Femur (tissue), 1 donor: Measurements from ENCODE around the gene MIPEP.
A peak's percentile ranks its signal among the peaks of the same experiment; 100 is the strongest.

Experiments used
- DNase-seq: peaks from one replicate; pipeline ENCODE4 v3.0.0-alpha.2; 2017

The MIPEP gene

DNA sequence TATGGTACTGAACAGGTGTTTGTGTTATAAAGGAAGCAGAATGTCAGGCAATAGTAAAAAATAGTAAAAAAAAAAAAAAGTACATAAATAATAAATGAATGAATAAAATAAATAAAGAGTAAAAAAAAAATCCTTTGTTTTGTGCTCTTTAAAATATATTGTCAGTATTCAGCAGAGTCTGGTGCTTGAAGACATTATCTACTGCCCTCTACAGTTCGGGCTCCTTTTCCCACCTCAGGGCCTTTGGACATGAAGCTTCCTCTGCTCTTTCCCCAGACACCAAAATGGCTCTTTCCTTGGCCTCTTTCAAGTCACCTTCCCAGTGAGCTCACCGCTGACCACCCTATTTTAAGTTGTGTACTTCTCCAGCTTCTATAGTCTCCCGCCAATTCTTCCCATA is 181.5 kb downstream of the MIPEP start:
- DNase-seq, result no peak

DNA sequence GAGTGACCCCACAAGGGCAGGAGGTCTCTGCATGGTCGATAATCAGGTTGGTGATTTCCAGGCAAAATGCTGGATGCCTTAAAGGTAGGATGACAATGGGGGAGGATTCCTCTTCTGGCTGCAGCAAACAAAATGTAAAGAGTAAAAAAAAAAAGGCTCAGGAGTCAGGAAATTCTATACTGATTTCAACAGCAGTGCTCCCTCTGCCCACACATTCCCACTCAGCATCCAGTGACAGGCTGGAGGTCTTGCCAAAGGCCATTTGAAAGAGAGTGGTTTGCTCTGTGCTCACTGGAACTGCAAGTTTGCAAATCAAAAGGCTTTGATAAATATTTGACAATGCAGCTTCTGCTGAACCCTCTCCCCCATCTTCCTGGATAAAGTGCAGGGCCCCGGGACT is 183.6 kb downstream of the MIPEP start:
- DNase-seq, result no peak

DNA sequence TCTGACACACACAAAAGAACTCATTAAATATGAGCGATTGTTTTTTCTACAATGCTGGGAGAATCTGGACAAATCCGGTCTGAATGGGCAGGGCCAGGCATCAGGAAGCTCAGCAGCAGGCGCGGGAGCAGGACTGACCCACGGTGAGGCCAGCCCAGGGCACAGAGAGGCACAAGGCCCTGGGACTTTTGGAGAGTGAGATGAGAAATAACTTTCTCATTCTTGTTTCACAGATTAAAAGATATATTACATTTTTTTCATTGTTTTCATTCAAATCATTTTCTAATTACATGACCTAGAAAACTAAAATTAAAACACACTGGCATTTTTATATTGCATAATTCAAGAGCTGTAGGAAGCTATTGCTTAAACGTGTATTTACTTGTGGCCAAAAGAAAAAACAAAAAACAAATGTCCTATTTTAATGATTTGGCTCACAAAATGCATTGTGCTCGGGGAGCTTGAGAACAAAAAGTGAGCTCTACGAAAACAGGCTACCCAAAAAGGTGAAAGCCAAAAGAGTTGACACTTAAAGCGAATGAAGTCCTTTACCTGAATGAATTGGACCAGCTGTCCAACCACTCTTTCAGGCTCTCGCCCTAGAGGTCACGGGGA is 185.8 kb downstream of the MIPEP start:
- no peak for DNase-seq

DNA sequence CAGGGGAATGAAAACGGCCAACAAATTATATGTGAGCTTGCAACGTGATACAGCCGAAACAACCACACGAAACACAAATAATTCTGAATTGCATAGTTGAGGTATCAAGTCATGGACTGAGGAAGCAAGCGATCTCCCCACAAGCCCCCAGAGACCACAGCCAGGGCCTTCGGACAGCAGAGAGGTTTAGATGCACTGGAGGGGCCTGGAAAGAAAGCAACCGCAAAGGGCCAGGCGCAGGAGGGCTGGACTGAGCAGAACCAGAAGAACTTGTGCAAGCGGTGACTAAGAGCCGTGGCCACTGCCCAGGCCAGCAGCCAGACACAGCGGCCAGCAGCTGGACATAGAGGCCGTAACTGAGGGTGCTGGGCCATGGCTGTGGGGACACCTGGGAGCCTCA is 187.6 kb downstream of the MIPEP start:
- peak; percentile 86 for DNase-seq

DNA sequence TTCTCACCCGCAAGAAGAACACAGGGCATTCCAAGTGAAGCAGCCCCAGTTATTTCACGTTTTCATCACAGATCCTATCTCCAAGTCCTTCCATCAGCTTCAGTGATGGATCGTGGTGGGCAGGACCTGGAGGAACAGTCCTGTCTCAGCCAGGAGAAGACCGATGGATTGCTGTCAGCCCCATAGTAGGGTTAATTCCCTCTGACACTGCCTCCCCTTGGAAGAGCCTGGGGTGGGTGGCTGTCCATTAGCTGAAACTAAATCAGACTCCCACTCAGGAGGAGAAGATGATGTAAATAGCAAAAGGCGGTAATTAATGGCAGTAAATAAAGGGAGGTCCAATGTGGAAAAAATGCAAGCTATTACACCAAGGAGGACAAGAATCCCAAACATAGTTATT is 188.0 kb downstream of the MIPEP start:
- DNase-seq, result no peak

DNA sequence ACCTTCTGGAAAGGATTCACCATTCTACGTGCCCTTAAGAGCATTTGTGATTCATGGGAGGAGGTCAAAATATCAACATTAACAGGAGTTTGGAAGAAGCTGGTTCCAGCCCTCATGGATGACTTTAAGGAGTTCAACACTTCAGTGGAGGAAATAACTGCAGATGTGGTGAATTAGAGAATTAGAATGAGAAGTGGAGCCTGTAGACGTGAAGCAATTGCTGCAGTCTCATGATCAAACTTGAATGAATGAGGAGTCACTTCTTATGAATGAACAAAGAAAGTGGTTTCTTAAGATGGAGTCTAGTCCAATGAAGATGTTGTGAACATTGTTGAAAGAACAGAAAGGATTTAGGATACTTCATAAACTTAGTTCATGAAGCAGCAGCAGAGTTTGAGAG is 189.9 kb downstream of the MIPEP start:
- no peak for DNase-seq

DNA sequence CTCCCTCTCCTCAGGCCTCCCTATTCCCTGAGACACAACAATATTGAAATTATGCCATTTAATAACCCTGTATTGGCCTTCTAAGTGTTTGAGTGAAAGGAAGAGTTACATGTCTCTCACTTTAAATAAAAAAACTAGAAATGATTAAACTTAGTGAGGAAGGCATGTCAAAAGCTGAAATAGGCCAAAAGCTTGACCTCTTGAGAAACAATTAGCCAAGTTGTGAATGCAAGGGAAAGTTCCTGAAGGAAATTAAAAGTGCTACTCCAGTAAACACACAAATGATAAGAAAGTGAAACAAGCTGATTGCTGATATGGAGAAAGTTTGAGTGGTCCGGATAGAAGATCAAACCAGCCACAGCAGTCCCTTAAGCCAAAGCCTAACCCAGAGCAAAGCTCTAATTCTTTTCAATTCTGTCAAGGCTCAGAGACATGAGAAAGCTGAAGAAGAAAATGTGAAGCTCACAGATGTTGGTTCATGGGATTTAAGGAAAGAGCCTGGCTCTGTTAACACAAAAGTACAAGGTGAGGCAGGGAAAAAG is 191.4 kb downstream of the MIPEP start:
- DNase-seq, result no peak

DNA sequence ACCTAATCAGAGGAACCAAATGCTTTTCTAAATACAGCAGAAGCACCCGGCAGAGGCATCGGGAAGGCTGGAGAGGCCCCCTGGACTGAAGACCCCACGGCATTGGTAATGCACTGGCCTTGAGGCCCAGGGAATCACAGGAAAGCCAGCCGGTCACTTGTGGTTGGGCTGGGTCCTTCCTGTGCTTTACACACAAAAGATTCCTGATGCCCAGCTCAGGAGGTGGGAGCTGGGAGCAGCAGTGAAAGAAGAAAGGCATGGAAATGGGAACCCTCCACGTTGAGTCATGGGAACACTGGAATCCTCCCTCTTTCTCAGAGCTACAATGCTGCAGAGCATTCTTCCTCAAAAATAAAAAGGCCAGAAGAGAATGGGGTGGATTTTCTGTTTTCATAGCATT is 192.6 kb downstream of the MIPEP start:
- no peak for DNase-seq

DNA sequence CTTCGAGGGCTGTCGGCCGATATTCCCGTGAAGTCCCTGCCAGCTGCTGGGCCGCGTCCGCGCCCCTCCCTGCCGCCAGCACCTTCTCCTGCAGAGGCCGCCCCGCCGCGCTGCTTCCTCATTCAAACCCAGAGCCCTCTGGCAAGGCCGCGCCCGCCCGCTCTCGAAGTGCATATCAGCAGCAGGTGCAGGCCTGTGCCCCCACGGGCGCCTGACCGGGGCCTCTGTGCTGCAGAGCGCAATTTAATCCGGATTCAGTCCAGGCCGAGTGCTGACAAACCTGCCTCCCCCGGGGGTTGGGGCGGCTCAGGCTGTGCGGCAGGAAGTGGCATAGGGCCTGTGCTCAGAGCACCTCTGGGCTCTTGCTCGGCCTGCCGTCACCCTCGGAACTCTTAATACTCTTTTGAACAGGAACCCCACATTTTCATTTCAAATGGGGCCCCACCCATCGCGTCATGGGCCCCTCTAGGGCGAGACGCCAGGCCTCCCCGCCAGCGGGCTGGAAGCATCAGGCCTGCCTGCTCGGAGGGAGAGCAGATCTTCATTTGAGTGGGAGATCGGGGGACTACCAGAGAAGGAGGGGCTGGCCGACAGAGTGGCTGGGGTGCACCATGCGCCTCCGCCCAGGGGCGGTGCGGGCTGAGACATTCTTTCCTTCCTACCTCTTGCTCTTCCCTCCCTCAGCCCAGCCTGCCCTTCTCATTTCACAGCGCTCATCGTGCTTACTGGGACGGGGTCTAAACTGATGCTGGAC is 193.3 kb downstream of the MIPEP start:
- DNase-seq, result peak; percentile 68

DNA sequence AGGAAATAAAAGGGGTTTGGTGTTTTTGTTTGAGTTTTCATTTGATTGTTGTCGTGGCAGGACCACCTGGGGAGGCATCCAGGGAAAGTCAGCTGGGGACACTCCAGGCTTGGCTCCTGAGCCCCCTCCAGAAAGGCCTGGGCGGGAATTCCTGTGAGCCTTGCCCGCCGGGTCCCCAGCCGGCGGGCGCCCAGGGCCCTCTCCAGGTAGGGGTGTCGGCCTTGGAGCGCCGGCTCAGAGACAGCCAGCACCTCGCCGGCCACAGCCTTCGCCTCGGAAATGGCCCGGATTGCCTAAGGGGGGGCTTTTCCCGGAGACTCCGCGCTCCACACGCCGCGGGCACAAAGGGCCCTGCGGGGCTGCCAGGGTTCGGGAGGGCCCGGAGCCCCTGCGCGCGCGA is 194.0 kb downstream of the MIPEP start:
- no peak for DNase-seq

DNA sequence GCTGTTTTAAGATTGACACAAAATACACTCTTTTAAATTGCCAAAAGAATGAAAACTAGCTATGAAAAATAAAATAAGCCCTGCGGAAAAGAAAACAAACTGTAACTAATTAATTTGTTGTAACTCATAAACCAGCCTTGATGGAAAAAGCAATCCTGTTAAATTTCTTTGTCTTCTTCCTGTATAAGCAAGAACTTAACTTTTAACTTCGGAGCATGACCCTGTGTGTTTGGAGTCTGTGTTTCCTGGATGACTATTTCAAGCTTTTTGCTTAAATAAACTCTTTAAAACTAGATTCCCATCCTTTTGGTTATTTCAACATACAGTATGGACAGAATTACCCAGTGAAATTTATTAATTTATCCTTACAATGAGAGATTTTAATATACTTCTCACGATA is 196.4 kb downstream of the MIPEP start:
- no peak for DNase-seq

DNA sequence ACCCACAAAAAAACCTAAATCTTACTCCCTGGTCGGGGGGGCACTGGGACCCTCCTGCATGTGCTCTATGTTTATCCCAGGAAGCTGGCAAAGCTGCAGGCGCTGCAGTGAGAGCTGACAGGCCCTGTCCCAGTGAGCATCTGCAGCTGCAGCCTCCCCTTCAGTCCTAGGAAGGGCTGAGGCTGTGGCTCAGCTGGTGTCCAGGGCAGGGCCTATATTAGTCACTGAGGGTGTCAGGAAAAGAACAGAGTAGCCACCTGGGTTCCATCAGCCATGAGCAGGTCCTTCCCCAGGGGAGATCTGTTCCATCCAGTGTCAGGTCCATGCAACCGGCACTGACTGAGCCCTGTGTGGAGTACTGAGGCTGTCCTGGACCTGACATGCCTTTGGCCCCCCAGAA is 198.5 kb downstream of the MIPEP start:
- no peak for DNase-seq

DNA sequence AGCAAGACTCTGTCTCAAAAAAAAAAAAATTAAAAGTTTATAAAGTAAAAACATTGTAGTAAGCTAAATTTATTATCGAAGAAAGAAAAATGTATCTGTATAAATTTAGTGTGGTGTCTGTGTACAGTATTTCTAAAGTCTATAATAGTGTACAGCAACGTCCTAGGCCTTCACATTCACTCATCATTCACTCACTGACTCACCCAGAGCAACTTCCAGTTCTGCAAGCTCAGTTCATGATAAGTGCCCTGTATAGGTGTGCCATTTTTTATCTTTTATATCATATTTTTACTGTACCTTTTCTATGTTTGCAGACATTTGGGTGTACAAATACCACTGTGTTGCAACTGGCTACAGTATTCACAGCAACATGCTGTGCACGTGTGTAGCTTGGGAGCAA is 200.9 kb downstream of the MIPEP start:
- DNase-seq, result no peak

DNA sequence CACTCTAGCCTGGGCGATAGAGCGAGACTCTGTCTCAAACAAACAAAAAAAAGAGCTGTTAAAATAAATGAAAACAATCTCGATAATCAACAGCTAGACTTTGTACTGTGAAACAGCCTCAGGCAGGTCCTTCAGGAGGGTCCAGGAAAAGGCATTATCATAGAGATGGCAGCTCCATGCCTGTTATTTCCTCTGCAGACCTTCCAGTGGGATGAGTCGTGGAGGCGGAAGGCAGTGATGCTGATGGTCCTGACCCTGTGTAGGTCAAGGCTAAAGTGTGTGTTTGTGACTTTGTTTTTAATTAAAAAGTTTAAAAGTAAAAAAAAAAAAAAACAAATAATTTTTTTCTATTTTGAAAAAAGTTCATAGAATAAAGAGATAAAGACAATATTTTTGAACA is 201.6 kb downstream of the MIPEP start:
- DNase-seq, result no peak

DNA sequence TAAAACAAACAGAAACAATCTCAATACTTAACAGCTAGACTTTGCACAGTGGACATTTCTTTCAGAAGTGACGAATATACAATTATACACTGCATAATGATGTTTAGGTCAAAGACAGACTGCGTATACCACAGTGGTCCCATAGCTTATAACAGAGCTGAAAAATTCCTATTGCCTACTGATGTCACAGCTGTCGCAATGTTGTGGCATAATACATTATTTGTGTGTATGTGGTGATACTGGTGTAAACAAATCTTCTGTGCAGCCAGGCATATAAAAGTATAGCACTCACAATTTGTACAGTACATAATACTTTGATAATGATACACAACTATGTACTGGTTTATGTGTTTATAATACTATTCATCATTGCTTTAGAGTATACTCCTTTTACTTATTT is 202.3 kb downstream of the MIPEP start:
- no peak for DNase-seq

DNA sequence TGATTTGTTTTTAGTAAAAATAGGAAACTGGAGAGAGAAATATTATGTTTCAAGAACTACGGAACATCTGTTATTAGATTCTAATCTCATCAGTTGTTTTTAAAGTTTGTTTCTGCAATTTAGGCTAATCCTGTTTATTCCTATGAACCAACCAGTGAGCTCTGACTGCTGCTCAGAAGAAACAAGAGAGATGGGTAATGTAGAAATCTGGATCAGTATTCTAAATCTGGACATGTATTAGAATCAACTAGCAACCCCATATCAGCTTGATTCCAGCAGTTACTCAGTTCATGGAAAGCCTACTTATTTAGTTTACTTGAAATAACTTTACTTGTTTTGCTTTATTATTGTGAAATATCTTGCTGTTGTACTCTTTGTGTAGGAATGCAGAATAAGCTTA is 203.8 kb downstream of the MIPEP start:
- DNase-seq, result no peak

DNA sequence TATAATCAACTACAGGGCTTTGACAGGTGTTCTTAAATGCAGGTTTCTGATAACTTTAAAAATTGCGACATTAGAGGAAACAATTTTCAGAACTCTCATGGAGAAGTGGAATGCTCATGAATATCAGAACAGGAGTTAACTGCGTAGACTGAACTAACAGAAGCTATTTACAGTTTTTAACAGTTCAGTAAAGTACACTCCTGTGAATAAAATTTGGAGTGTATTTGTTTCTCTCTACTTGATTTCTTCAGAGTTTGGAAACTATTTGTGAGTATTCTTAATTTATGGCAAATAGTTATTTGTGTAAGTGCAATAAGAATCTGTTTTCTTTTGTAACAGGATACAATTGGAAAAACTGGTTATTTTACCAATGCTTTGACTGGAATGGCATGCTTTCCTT is 204.6 kb downstream of the MIPEP start:
- no peak for DNase-seq

DNA sequence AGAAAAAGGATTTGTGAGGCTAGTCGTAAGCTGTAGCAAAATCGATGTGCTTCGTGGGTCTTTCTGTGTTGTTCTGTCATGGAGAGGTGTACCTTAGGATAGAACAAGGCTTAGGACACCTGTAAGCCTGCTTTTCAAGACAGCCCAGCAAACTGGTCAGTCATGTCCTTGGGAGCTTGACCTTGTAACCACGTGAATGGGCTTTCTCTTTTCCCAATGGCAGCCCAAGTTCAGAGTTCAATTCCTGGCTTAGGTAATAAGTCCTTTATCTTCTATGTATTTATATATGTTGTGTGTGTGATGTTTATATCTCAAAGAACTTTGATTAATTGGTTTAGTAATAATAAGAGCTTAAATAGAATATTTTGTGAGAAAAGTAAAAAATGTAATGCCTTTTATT is 206.1 kb downstream of the MIPEP start:
- DNase-seq, result no peak

DNA sequence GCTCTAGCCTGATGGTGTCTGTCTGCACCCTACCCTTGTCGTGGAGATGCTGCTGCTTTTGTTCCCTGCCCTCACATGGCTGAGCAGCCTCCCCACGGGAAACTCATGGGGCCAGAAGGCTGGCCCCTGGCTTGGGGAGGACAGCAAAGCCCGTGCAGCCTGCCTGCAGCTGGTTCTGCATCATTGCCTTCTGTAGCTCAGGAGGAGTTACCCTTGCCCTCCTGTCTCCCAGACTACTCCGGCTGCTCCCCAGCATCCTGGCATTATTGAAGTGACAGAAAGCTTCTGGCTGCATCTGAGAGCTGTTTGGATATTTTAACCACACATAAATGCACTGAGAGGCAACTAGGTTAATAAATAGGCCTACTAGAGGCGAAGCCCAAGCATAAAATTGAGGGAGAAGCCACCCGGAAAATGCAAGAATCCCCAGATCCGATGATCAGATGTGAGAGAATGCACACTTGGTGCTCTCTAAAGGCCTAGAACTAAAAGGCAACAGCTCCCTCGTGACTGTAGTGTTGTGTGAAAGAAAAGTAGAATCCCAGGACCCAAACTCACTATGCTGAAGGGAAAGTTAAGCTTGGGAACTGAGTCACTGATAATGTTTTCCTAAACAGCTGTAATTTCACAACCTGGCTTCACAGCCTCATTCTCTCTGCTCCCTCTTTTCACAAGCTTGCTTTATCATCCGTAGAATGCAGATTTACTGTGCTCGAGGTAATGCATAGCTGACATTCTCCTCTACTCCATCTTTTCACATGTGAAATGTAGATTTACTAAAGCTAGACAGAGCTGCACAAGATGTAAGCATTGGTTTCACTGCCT is 208.1 kb downstream of the MIPEP start:
- no peak for DNase-seq
